HL-60 (cell line): Measurements from ENCODE around the gene TMEM242.

Source experiments
- DNase-seq, 2 experiments: peaks; one replicate each; pipeline ENCODE4 v3.0.0-alpha.2; 2010 to 2020; ENCODE audit warnings: low read depth in 1 of 2, low spot score in 1 of 2
- H3K27ac ChIP-seq: fragments of 250-450 bp; sonication (Bioruptor Pico); replicated peaks from 2 replicates; pipeline ENCODE4 v1.5.1; 2020; ENCODE audit warnings: mild to moderate bottlenecking, moderate library complexity
- H3K27me3 ChIP-seq: fragments of 250-450 bp; sonication (Bioruptor Pico); 2 replicates; pipeline ENCODE4 v1.5.1; 2021; ENCODE audit warnings: mild to moderate bottlenecking, moderate library complexity; ENCODE audit not compliant: insufficient read depth, poor library complexity, severe bottlenecking
- H3K4me3 ChIP-seq: replicated peaks from 2 replicates; pipeline ENCODE4 v1.5.1; 2011; ENCODE audit warnings: mild to moderate bottlenecking, control low read depth, low read length; ENCODE audit not compliant: insufficient read depth
- GABPA ChIP-seq: IDR thresholded peaks from 2 replicates; pipeline ENCODE4 v1.6.1; 2012; ENCODE audit warnings: low read depth
- POLR2AphosphoS5 ChIP-seq: IDR thresholded peaks from 2 replicates; pipeline ENCODE4 v1.6.1; 2012; ENCODE audit warnings: low read depth
- REST ChIP-seq: IDR thresholded peaks from 2 replicates; pipeline ENCODE4 v1.6.1; 2012; ENCODE audit warnings: low read depth; ENCODE audit not compliant: insufficient replicate concordance
- SPI1 ChIP-seq: IDR thresholded peaks from 2 replicates; pipeline ENCODE4 v1.6.1; 2012; ENCODE audit warnings: low read depth, mild to moderate bottlenecking, borderline replicate concordance
- TF ChIP-seq, protein P1 (sequence below): IDR thresholded peaks from one replicate; pipeline ENCODE4 v1.5.1; 2011; ENCODE audit warnings: low read length, control low read depth, inconsistent platforms; ENCODE audit not compliant: insufficient read depth

Gene TMEM242

GRCh38 chr6:157333956-157334355 lies 10.6 kb upstream of the TMEM242 start:
- DNase-seq = no peak
- H3K4me3 ChIP-seq = no peak overlapping the region
- H3K27me3 ChIP-seq = peaks cover 3% of the 10 kb centered on the region
- no peak overlapping the region for H3K27ac ChIP-seq
- TF ChIP-seq, protein P1, sequence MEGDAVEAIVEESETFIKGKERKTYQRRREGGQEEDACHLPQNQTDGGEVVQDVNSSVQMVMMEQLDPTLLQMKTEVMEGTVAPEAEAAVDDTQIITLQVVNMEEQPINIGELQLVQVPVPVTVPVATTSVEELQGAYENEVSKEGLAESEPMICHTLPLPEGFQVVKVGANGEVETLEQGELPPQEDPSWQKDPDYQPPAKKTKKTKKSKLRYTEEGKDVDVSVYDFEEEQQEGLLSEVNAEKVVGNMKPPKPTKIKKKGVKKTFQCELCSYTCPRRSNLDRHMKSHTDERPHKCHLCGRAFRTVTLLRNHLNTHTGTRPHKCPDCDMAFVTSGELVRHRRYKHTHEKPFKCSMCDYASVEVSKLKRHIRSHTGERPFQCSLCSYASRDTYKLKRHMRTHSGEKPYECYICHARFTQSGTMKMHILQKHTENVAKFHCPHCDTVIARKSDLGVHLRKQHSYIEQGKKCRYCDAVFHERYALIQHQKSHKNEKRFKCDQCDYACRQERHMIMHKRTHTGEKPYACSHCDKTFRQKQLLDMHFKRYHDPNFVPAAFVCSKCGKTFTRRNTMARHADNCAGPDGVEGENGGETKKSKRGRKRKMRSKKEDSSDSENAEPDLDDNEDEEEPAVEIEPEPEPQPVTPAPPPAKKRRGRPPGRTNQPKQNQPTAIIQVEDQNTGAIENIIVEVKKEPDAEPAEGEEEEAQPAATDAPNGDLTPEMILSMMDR = no peak
- TF ChIP-seq SPI1 (no peak), REST (no peak), POLR2AphosphoS5 (no peak), GABPA (no peak)

- TF ChIP-seq, protein P1 = no peak
- no peak for TF ChIP-seq REST
- no peak for TF ChIP-seq GABPA
- TF ChIP-seq POLR2AphosphoS5 = no peak
- no peak for TF ChIP-seq SPI1
- Histone ChIP-seq H3K4me3 (no peak overlapping the region), H3K27ac (no peak overlapping the region), H3K27me3 (peaks cover 3% of the 10 kb centered on the region)
- DNase-seq = no peak
Observed at GRCh38 chr6:157333537-157333936, 10.2 kb upstream of the TMEM242 start.

- Histone ChIP-seq H3K4me3 (no peak overlapping the region), H3K27me3 (peaks cover 3% of the 10 kb centered on the region), H3K27ac (no peak overlapping the region)
- no peak for DNase-seq
- TF ChIP-seq POLR2AphosphoS5 (no peak), GABPA (no peak), REST (no peak), SPI1 (no peak)
- TF ChIP-seq, protein P1 = no peak
Observed at GRCh38 chr6:157332813-157333212, 9.5 kb upstream of the TMEM242 start.
